Transverse colon (tissue), 4 donors: ENCODE measurements around the gene WASF2. TPM values are rescaled to one million over a fixed set of nuclear protein-coding genes. Genes with fewer than 3 reads are reported as not detected.
A peak's percentile ranks its signal among the peaks of the same experiment; 100 is the strongest.

Experiments used
- DNase-seq: peaks from one replicate; pipeline ENCODE4 v3.0.0-alpha.2; 2019
- H3K27ac ChIP-seq, 4 donors: fragments of 200-600 bp; sonication (generic); 2 replicates each; pipeline ENCODE4 v1.5.1; 2016 to 2018; ENCODE audit warnings: inconsistent platforms in 4 of 4
- H3K27me3 ChIP-seq: fragments of 200-600 bp; sonication (generic); 2 replicates; pipeline ENCODE4 v1.5.1; 2017; ENCODE audit warnings: inconsistent platforms
- H3K36me3 ChIP-seq, 4 donors: fragments of 200-600 bp; sonication (generic); 2 replicates each; pipeline ENCODE4 v1.5.1; 2017 to 2019; ENCODE audit warnings: inconsistent platforms in 4 of 4
- H3K4me1 ChIP-seq, 4 donors: fragments of 200-600 bp; sonication (generic); 2 replicates each; pipeline ENCODE4 v1.5.1; 2017 to 2020; ENCODE audit warnings: inconsistent platforms in 4 of 4
- H3K4me3 ChIP-seq, 4 donors: fragments of 200-600 bp; sonication (generic); 1 replicate in 1 of 4; 2 replicates in 3 of 4; pipeline versions ENCODE4 v1.5.1 to v1.6.1; 2017 to 2019; ENCODE audit warnings: inconsistent platforms in 4 of 4
- H3K9me3 ChIP-seq, 2 donors: fragments of 200-600 bp; sonication (generic); 2 replicates each; pipeline ENCODE4 v1.5.1; 2017 to 2019; ENCODE audit warnings: inconsistent platforms in 2 of 2
- EP300 ChIP-seq: sonication (generic); formaldehyde crosslinking; IDR thresholded peaks from one replicate; pipeline ENCODE4 v1.6.1; 2017; ENCODE audit warnings: antibody characterized with exemption, low read depth
- POLR2A ChIP-seq: fragments of 450-650 bp; IDR thresholded peaks from one replicate; pipeline ENCODE4 v1.6.1; 2016; ENCODE audit warnings: antibody characterized with exemption, mild to moderate bottlenecking, moderate library complexity
- POLR2AphosphoS5 ChIP-seq, 3 donors: sonication (generic); formaldehyde crosslinking; IDR thresholded peaks; one replicate each; pipeline ENCODE4 v1.6.1; 2016; ENCODE audit warnings: antibody characterized with exemption in 3 of 3
- WGBS, 2 donors: methylation state at CpG; one replicate each; pipeline ENCODE4 v1.1.5; 2018; ENCODE audit warnings: low coverage in 1 of 2; 5-methylcytosine and 5-hydroxymethylcytosine counted together
- in situ Hi-C, 4 donors: fragments of 200-750 bp; cut with MboI; loops; one replicate each; pipeline versions ENCODE4 v1.15.0 to v1.15.1; 2017; ENCODE audit warnings: low sequenced_read_pairs in 3 of 4, low pct_ligation_motif_present in 1 of 4, low pct_unique_long_range_greater_than_20kb in 1 of 4
- intact Hi-C: fragments of 100-400 bp; cut with DNase I; formaldehyde crosslinking; loops from one replicate; pipeline ENCODE4 v1.15.1; 2023; ENCODE audit warnings: low total_unique reads
- total RNA-seq, 4 donors: library from RNA; depleted of rRNA; stranded (reverse); fragments of >200 nt; gene quantifications; one replicate each; pipeline ENCODE4 v1.1.0, GENCODE V29; 2016
- TF ChIP-seq, protein P1 (sequence below), 5 experiments: fragments of 200-600 bp in 3 of 5; fragments of 450-650 bp in 2 of 5; sonication (generic) in 3 of 5; IDR thresholded peaks; 1 replicate in 2 of 5; 2 replicates in 3 of 5; pipeline ENCODE4 v1.5.1; 2016 to 2017; ENCODE audit warnings: antibody characterized with exemption in 5 of 5, inconsistent platforms in 3 of 5, mild to moderate bottlenecking in 2 of 5, moderate library complexity in 1 of 5

The WASF2 gene
- total RNA-seq, 4 donors from 2014 or later = 34.6 to 114 (median 60.9) TPM

DNA sequence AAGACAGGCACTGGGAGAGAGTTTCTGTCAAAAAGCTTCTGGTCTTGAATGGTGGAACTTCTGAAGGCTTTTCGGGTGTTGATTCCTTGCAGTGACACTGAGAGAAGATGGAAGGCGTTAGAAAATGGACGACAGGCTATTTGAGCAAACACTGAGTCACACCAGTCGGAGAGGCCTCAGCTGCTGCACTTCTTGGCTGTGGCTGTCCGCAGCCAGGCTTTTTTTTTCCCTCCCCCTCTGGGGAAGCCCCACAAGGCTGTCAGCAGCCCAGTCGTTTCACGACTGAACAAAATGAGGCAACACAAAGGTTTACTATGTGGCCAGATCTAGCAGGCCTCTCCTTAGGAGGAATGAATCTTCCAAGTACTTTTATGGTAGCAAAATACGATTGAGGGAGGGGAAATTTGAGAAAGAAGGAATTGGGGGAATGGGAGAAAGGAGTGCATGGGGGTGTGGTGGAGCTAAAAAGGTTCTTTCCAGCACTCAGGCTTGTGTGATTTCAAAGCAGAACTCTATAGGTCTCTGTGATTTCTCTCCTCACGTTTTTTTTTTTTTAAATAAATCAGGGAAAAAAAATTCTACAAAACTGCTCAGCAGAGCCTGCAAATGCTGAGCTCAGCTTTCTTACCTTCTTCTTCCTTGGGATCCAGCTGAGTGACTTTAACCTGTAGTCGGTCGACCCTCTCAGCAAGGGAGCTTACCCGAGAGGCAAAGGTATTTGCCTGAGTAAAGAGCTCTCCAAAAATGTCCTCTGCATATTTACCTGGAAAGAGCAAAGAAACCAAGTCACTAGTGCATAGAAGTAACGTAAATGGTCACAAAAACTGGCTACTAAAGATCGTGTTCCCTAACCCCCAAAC, 71.4 kb downstream of the WASF2 start:
- H3K27me3 ChIP-seq = no peaks in the 10 kb centered on the region
- H3K36me3 ChIP-seq = peaks cover 0 to 40% (median 14%) of the 10 kb centered on the region in 4 donors
- peaks cover 22 to 43% (median 30%) of the 10 kb centered on the region in 4 donors for H3K4me1 ChIP-seq
- H3K9me3 ChIP-seq = no peaks in the 10 kb centered on the region
- no peak overlapping the region for H3K4me3 ChIP-seq
- peak overlapping the region; percentile 76 to 87 (median 82) for H3K27ac ChIP-seq
- intact Hi-C loops = loop anchor here (5.0 kb wide), 1 partner anchor 74 kb away; the partner anchor contains the start of gene WASF2
- in situ Hi-C loops = loop anchor here in 2 of 4 donors (10.0 kb wide), 1 partner anchor 186 kb away; the partner anchor contains the start of gene AHDC1 (in 2 of the 2)
- TF ChIP-seq, protein P1, sequence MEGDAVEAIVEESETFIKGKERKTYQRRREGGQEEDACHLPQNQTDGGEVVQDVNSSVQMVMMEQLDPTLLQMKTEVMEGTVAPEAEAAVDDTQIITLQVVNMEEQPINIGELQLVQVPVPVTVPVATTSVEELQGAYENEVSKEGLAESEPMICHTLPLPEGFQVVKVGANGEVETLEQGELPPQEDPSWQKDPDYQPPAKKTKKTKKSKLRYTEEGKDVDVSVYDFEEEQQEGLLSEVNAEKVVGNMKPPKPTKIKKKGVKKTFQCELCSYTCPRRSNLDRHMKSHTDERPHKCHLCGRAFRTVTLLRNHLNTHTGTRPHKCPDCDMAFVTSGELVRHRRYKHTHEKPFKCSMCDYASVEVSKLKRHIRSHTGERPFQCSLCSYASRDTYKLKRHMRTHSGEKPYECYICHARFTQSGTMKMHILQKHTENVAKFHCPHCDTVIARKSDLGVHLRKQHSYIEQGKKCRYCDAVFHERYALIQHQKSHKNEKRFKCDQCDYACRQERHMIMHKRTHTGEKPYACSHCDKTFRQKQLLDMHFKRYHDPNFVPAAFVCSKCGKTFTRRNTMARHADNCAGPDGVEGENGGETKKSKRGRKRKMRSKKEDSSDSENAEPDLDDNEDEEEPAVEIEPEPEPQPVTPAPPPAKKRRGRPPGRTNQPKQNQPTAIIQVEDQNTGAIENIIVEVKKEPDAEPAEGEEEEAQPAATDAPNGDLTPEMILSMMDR (IDR thresholded peaks at IDR 0.05) = no peak
- no peak for TF ChIP-seq POLR2A
- TF ChIP-seq POLR2AphosphoS5 (IDR thresholded peaks at IDR 0.05) = peak; percentile 28 to 65 (median 64)
- no peak for TF ChIP-seq EP300
- DNase-seq = peak; percentile 64
- 48% methylated on average over 10 to 14 of the region's 14 CpGs for WGBS, 2 donors

DNA sequence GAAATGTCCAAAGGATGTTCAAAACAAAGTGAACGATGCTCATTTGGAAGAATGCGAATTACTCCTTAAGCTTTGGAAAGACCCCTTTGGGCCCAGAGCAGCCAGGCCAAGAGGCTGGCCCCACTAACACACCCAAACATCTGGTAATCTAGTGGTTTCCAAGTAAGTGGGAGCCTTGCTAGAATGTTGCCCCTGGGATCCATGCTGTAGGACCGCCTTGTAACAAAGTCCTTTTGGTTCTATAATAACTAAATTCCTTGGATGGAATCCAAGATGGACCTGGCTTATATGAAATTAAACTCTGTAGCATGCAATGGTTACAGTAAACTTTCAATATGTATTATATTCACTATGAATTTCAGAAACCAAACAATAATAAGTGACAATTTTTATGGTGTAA, 72.3 kb downstream of the WASF2 start:
- in situ Hi-C loops (loop anchor here in 2 of 4 donors (10.0 kb wide), 1 partner anchor 187 kb away; the partner anchor contains the start of gene AHDC1 (in 2 of the 2)), intact Hi-C loops (loop anchor here (5.0 kb wide), 1 partner anchor 75 kb away; the partner anchor contains the start of gene WASF2)
- DNase-seq = no peak
- peak overlapping the region; percentile 76 to 87 (median 82) for H3K27ac ChIP-seq
- H3K4me3 ChIP-seq = no peak overlapping the region
- WGBS, 2 donors = 83 to 85% methylated on average over 2 to 3 of the region's 3 CpGs
- H3K9me3 ChIP-seq = no peaks in the 10 kb centered on the region
- H3K4me1 ChIP-seq = peaks cover 22 to 42% (median 30%) of the 10 kb centered on the region in 4 donors
- TF ChIP-seq, protein P1 (IDR thresholded peaks at IDR 0.05) = no peak
- TF ChIP-seq EP300 (no peak), POLR2AphosphoS5 (IDR thresholded peaks at IDR 0.05) (no peak)
- peaks cover 0 to 49% (median 18%) of the 10 kb centered on the region in 4 donors for H3K36me3 ChIP-seq
- H3K27me3 ChIP-seq = no peaks in the 10 kb centered on the region

DNA sequence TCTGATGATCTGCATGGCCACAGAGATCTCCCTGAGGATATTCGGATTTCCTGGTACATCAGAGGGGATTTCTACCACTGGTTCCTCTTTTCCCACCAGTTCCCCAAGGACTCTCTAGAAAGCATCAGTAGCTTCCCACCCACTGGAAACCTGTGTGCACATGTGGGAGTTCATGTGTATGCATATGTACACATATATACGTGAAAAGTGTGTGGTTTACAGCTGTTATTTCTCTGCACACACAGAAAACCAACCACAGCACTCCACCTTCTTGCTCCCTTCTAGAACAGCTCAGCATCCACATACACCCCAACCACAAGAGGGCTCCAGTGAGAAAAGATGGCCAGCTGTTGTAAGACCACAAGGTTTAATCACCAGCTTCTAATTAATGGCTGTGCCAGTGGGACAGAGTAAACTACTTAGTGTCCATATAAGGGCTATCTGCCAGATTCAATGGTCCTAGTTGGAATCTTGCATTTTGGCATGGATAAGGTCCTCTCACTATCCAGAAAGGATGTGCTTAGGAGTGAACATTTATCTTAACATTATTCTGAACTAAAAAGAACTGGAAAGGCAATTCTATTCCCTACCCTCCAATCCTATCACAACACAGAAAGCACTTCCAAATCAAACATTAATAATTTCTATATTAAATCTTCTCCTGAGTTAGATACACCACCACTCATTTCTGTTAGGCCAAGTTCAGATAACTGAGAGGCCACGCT, 73.4 kb downstream of the WASF2 start:
- H3K9me3 ChIP-seq = no peaks in the 10 kb centered on the region
- H3K36me3 ChIP-seq = peaks cover 0 to 60% (median 24%) of the 10 kb centered on the region in 4 donors
- intact Hi-C loops = loop anchor here (5.0 kb wide), 1 partner anchor 76 kb away; the partner anchor contains the start of gene WASF2
- 68 to 100% methylated on average over 1 to 3 of the region's 3 CpGs for WGBS, 2 donors
- H3K4me3 ChIP-seq = no peak overlapping the region
- peak; percentile 49 for DNase-seq
- peak in 1 of 3 donors; percentile 18 for TF ChIP-seq POLR2AphosphoS5 (IDR thresholded peaks at IDR 0.05)
- no peak for TF ChIP-seq EP300
- TF ChIP-seq, protein P1 (IDR thresholded peaks at IDR 0.05) = peak; percentile 57 to 69 (median 60)
- peaks cover 22 to 38% (median 29%) of the 10 kb centered on the region in 4 donors for H3K4me1 ChIP-seq
- in situ Hi-C loops = loop anchor here in 2 of 4 donors (10.0 kb wide), 1 partner anchor 188 kb away; the partner anchor contains the start of gene AHDC1 (in 2 of the 2)
- no peaks in the 10 kb centered on the region for H3K27me3 ChIP-seq
- peak overlapping the region; percentile 76 to 87 (median 82) for H3K27ac ChIP-seq
